Suprapubic skin (tissue), 4 donors: ENCODE results near the gene NFIA. TPM values are rescaled to one million over a fixed set of nuclear protein-coding genes. Genes with fewer than 3 reads are reported as not detected.

Experiments used
- DNase-seq, 2 donors: peaks; one replicate each; pipeline ENCODE4 v3.0.0-alpha.2; 2019; ENCODE audit warnings: low spot score in 2 of 2
- H3K27ac ChIP-seq: fragments of 200-600 bp; sonication (generic); one replicate; pipeline ENCODE4 v1.5.1; 2019
- H3K27me3 ChIP-seq: fragments of 200-600 bp; sonication (generic); one replicate; pipeline ENCODE4 v1.5.1; 2019
- H3K36me3 ChIP-seq: fragments of 200-600 bp; sonication (generic); one replicate; pipeline ENCODE4 v1.5.1; 2019
- H3K4me1 ChIP-seq: fragments of 200-600 bp; sonication (generic); one replicate; pipeline ENCODE4 v1.5.1; 2019
- H3K4me3 ChIP-seq: fragments of 200-600 bp; sonication (generic); one replicate; pipeline ENCODE4 v1.5.1; 2019; ENCODE audit warnings: mild to moderate bottlenecking
- H3K9me3 ChIP-seq: fragments of 200-600 bp; sonication (generic); one replicate; pipeline ENCODE4 v1.5.1; 2019
- EP300 ChIP-seq: sonication (generic); formaldehyde crosslinking; IDR thresholded peaks from one replicate; pipeline ENCODE4 v1.6.1; 2017; ENCODE audit warnings: antibody characterized with exemption
- POLR2A ChIP-seq, 2 donors: fragments of 450-650 bp; IDR thresholded peaks; one replicate each; pipeline ENCODE4 v1.6.1; 2017; ENCODE audit warnings: antibody characterized with exemption in 2 of 2, mild to moderate bottlenecking in 2 of 2, moderate library complexity in 2 of 2
- POLR2AphosphoS5 ChIP-seq, 3 donors: sonication (generic); formaldehyde crosslinking; IDR thresholded peaks; one replicate each; pipeline ENCODE4 v1.6.1; 2017; ENCODE audit warnings: antibody characterized with exemption in 3 of 3
- whole genome bisulfite sequencing: methylation state at CpG from one replicate; pipeline ENCODE4 v1.1.5; 2018; 5-methylcytosine and 5-hydroxymethylcytosine counted together
- total RNA-seq, 4 donors: library from RNA; depleted of rRNA; stranded (reverse); fragments of >200 nt; gene quantifications; one replicate each; pipeline ENCODE4 v1.1.0, GENCODE V29; 2016
- TF ChIP-seq, protein P1 (sequence below), 2 donors: fragments of 200-600 bp in 1 of 2; fragments of 450-650 bp in 1 of 2; sonication (generic) in 1 of 2; IDR thresholded peaks; one replicate each; pipeline ENCODE4 v1.5.1; 2016 to 2019; ENCODE audit warnings: antibody characterized with exemption in 2 of 2, mild to moderate bottlenecking in 1 of 2, moderate library complexity in 1 of 2

NFIA gene
- total RNA-seq, 4 donors from 2014 or later = 30.1 to 54.2 (median 48.2) TPM

DNA sequence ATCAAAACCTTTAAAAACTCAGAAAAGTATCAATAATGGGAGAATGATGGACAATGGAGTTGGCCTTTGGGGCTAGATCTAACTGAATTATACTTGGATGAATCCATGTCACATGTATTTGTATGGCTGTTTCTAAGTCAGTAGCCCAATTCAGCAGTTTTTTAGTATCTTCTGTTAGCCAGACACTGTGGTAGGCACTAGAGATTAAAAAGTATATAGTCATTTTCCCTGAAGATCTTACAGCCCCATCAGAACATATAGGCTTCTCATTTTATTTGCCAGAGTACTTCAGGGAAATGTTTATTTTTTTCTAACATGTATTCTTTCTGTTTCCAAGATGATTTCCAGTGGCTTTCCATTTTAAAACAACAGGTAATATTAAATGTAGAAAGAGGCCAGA lies 273.7 kb downstream of the NFIA start:
- Histone ChIP-seq H3K27me3 (no peaks in the 10 kb centered on the region), H3K36me3 (peaks cover 33% of the 10 kb centered on the region), H3K4me3 (no peak overlapping the region), H3K4me1 (no peaks in the 10 kb centered on the region), H3K9me3 (no peaks in the 10 kb centered on the region), H3K27ac (no peak overlapping the region)
- TF ChIP-seq POLR2AphosphoS5 (IDR thresholded peaks at IDR 0.05) = no peak
- DNase-seq = no peak

DNA sequence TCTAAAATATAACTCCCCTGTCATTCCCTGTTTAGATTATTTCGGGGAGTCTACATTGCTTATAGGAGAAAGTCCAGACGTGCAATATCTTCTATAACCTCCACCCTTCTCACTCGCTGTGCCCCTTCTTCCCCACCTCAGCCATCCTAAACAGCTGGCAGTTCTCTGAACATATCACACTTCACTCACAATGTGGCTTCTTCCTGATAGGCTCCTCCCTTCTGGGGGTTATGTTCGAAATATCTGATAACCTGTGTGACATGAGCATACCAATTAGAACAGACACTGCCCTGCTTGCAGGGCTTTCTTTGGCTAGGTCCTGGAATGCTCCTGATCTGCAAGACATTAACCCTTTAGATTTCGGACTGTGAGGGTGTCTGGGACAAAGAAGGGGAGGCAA lies 274.6 kb downstream of the NFIA start:
- Histone ChIP-seq H3K4me3 (no peak overlapping the region), H3K9me3 (no peaks in the 10 kb centered on the region), H3K27ac (no peak overlapping the region), H3K36me3 (peaks cover 35% of the 10 kb centered on the region), H3K4me1 (no peaks in the 10 kb centered on the region), H3K27me3 (no peaks in the 10 kb centered on the region)
- no peak for DNase-seq
- 89% methylated on average over 5 of the region's 5 CpGs for WGBS
- TF ChIP-seq POLR2A (IDR thresholded peaks at IDR 0.05) = no peak

DNA sequence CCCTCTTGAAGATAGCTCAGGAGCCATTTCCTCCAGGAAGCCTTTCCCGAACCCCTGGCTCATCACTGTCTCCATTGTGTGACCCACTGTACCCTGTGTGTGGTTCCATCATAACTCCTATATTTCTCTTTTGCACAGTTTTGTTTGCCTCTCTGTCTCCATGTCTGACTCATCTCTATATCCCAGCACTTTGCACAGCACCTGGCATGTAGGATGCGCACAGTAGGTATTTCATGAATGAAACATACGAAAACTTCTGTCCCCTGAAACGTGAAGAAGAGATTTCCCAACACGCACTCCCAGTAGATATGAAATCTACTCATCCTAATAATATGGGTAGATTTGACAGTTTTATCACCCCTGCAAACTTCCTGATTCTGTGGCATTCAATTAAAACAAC lies 275.2 kb downstream of the NFIA start:
- no peaks in the 10 kb centered on the region for H3K4me1 ChIP-seq
- WGBS = 87% methylated on average over 5 of the region's 5 CpGs
- peaks cover 33% of the 10 kb centered on the region for H3K36me3 ChIP-seq
- no peak overlapping the region for H3K27ac ChIP-seq
- DNase-seq = no peak
- TF ChIP-seq, protein P1, sequence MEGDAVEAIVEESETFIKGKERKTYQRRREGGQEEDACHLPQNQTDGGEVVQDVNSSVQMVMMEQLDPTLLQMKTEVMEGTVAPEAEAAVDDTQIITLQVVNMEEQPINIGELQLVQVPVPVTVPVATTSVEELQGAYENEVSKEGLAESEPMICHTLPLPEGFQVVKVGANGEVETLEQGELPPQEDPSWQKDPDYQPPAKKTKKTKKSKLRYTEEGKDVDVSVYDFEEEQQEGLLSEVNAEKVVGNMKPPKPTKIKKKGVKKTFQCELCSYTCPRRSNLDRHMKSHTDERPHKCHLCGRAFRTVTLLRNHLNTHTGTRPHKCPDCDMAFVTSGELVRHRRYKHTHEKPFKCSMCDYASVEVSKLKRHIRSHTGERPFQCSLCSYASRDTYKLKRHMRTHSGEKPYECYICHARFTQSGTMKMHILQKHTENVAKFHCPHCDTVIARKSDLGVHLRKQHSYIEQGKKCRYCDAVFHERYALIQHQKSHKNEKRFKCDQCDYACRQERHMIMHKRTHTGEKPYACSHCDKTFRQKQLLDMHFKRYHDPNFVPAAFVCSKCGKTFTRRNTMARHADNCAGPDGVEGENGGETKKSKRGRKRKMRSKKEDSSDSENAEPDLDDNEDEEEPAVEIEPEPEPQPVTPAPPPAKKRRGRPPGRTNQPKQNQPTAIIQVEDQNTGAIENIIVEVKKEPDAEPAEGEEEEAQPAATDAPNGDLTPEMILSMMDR (IDR thresholded peaks at IDR 0.05) = no peak
- no peak for TF ChIP-seq POLR2AphosphoS5 (IDR thresholded peaks at IDR 0.05)
- no peak for TF ChIP-seq EP300
- no peak for TF ChIP-seq POLR2A (IDR thresholded peaks at IDR 0.05)
- H3K27me3 ChIP-seq = no peaks in the 10 kb centered on the region
- no peaks in the 10 kb centered on the region for H3K9me3 ChIP-seq
- H3K4me3 ChIP-seq = no peak overlapping the region

DNA sequence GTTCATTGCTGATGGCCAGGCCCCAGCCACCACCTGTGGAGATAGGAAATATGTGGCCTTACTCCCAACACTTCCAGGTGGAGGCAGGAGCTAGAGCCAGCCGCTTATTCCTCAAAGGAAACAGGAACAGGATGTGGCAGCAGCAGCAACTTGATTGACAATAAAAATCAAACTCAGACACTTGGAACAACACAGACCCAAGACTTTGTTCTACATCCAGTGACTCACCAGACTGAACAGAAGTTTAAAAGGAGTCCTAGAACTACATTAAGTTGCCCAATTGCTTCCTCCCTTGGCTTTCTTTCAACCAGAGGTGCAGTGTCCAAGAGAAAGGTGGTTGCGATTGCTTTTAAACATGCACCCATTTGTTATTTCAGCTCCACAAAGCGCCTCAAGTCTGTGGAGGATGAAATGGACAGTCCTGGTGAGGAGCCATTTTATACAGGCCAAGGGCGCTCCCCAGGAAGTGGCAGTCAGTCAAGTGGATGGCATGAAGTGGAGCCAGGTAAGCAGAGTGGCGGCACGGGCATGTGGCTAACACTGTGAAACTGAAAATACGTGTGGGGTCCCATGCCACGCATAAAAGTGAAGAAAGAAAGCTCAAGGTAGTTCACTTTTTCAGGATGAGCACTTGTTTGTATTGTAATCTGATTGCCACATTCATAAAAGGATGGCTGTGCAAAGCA lies 276.6 kb downstream of the NFIA start:
- TF ChIP-seq POLR2A (IDR thresholded peaks at IDR 0.05) (no peak), EP300 (no peak), POLR2AphosphoS5 (IDR thresholded peaks at IDR 0.05) (no peak)
- TF ChIP-seq, protein P1 (IDR thresholded peaks at IDR 0.05) = no peak
- peaks cover 22% of the 10 kb centered on the region for H3K36me3 ChIP-seq
- no peak overlapping the region for H3K27ac ChIP-seq
- DNase-seq = no peak
- H3K4me1 ChIP-seq = no peaks in the 10 kb centered on the region
- 83% methylated on average over 8 of the region's 8 CpGs for WGBS
- H3K4me3 ChIP-seq = no peak overlapping the region
- no peaks in the 10 kb centered on the region for H3K9me3 ChIP-seq
- H3K27me3 ChIP-seq = no peaks in the 10 kb centered on the region

DNA sequence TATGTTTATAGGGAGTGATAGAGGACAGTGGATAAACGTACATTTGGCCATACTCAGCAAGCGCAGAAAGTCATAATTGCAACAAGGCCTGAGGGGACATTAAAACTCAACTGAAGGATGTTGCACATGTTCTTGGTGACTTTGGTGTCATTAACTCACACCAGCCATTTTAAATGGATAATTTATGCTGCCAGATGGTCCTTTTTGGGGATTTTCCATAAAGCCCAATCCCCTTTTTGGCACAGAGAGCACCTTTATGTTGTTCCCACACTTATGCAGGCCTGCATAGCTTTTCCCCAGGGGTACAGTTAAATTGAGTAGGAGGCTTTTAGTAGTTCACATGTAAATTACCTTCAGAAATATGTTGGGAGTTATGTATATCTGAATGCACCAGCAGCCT lies 279.6 kb downstream of the NFIA start:
- no peak for TF ChIP-seq POLR2AphosphoS5 (IDR thresholded peaks at IDR 0.05)
- TF ChIP-seq POLR2A (IDR thresholded peaks at IDR 0.05) = no peak
- TF ChIP-seq, protein P1 (IDR thresholded peaks at IDR 0.05) = no peak
- TF ChIP-seq EP300 = no peak
- no peak overlapping the region for H3K27ac ChIP-seq
- H3K9me3 ChIP-seq = no peaks in the 10 kb centered on the region
- H3K27me3 ChIP-seq = no peaks in the 10 kb centered on the region
- DNase-seq = no peak
- no peaks in the 10 kb centered on the region for H3K4me1 ChIP-seq
- no peak overlapping the region for H3K4me3 ChIP-seq
- H3K36me3 ChIP-seq = peaks cover 18% of the 10 kb centered on the region
- 97% methylated on average over 2 of the region's 2 CpGs for WGBS

DNA sequence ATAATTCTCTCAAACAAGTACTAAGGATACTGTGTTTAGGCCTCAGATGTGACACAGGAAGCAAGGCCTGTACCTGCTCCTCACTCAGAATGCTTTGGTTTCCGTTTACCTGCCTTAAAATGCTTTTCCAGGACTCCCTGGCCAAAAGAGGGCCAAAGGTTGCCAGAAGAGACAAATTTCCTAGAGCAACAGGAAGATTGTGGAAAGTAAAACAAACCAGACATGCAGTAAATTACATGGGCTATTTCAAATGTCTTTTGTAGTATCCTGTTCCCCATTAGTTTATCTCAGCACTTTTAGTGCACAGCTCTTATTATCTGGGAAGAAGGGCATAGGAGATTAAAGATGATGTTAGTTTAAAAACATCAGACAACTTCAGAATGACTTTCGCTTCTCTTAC lies 280.0 kb downstream of the NFIA start:
- Histone ChIP-seq H3K36me3 (peaks cover 18% of the 10 kb centered on the region), H3K27ac (no peak overlapping the region), H3K4me1 (no peaks in the 10 kb centered on the region), H3K4me3 (no peak overlapping the region), H3K9me3 (no peaks in the 10 kb centered on the region), H3K27me3 (no peaks in the 10 kb centered on the region)
- DNase-seq = no peak
- no peak for TF ChIP-seq EP300
- TF ChIP-seq POLR2A (IDR thresholded peaks at IDR 0.05) = no peak
- TF ChIP-seq, protein P1 (IDR thresholded peaks at IDR 0.05) = no peak
- TF ChIP-seq POLR2AphosphoS5 (IDR thresholded peaks at IDR 0.05) = no peak
- WGBS = 86% methylated on average over 2 of the region's 2 CpGs
